ENCODE data around the gene KCND2.
A peak's percentile ranks its signal among the peaks of the same experiment; 100 is the strongest.
"Not testable (repeated sequence)": the region's sequence is repeated elsewhere in the genome, so short reads cannot be mapped to it uniquely, and the experiment has no call there.

KCND2 gene

DNA sequence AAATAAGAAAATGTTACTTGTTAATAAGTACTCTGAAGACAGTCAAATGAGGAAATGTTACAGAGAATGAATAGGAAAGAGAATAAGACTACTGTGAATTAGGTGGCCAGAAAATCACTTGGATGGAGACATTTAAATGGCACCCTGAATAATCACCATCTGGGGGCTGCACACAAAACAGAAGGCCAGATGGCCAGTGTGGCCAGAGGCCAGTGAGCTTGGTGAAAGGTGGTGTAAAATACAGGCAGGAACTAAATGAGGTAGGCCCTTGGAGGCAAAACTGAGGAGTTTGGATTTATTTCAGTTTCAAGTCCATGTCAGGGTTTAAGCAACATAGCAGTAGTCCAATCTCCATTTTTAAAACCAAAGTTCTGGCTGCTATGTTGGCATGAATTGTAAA, 458.3 kb downstream of the KCND2 start:
- FAIRE-seq (no peak), DNase-seq (ENCODE audit: insufficient read length, low spot score) (no peak)

- FAIRE-seq = no peak
- no peak for DNase-seq (ENCODE audit: insufficient read length, low spot score)
These were observed 459.3 kb downstream of the KCND2 start for GRCh38 chr7:120732256-120732655.

- peak; percentile 6 for DNase-seq (ENCODE audit: insufficient read length, low spot score)
- no peak for FAIRE-seq
These were observed 460.2 kb downstream of the KCND2 start for GRCh38 chr7:120733143-120733542.

- no peak for DNase-seq (ENCODE audit: insufficient read length, low spot score)
These were observed 460.9 kb downstream of the KCND2 start for GRCh38 chr7:120733835-120734234.

GRCh38 chr7:120735791-120736190, 462.8 kb downstream of the KCND2 start:
- FAIRE-seq = no peak

More at GRCh38 chr7:120733835-120734234, 460.9 kb downstream of the KCND2 start:
- no peak for FAIRE-seq

GRCh38 chr7:120738816-120739215, 465.8 kb downstream of the KCND2 start:
- DNase-seq (ENCODE audit: insufficient read length, low spot score) (no peak), FAIRE-seq (no peak)

More at GRCh38 chr7:120735791-120736190, 462.8 kb downstream of the KCND2 start:
- no peak for DNase-seq (ENCODE audit: insufficient read length, low spot score)

DNA sequence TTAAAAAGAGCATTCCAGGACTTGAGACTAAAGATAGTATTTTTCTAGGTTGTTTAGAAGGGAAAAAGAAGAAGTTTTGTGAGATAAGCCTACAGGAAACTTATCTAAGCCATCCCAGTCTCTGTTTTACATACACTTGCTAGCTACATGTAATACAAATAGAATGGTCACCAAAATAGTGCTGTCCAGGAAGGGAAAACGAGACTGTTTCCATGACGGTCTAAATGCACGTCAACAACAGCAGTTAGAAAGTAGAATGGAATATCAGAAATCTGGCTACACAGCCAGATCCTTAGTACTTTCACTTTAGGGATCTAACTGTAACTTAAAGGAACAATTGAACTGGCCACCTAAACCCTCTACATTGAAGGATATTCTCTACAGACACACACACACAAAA, 467.4 kb downstream of the KCND2 start:
- FAIRE-seq = no peak
- no peak for DNase-seq (ENCODE audit: insufficient read length, low spot score)

DNA sequence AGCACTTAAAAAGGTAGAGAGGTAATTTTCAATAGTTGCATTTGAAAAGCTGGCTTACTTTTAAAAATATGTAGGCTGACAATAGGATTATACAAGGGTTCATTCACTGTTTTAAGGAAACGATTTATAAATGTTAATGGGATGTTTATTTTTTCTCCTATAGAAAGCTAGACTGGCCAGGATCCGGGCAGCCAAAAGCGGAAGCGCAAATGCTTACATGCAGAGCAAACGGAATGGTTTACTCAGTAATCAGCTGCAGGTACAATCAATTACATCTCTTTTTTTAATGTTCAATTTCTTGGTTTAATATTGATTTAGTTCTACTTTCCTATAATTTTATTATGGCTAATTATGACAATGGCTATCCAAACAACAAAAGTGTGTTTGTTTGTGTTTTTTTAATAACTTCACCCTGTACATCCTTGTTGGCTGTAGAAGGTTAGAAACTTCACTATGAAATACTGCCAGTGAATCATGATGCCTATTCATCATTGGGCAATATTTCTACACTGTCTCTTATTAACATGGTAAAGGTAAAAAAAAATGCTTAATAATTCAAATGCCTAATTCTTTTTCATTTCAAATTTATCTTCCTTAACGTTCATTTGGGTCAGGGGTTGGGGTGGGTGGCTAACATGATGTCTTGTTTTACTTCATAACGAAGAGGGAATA, 468.5 kb downstream of the KCND2 start:
- FAIRE-seq = no peak
- no peak for DNase-seq (ENCODE audit: insufficient read length, low spot score)

DNA sequence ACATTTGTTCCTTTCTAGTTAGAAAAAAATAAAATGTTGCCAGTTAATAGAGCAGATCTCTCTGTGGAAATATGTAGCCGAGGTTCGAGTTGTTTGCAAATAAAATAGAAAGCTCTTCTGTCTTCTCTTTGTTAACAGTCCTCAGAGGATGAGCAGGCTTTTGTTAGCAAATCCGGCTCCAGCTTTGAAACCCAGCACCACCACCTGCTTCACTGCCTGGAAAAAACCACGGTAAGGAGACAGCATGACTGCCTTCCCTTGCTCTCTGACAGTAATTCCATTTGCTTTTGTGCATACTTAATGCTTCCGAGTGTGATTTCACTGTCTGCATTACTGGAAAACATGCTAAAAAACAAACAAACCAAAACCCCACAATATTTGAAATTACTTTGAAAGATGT, 469.4 kb downstream of the KCND2 start:
- DNase-seq (ENCODE audit: insufficient read length, low spot score) = no peak
- no peak for FAIRE-seq

- DNase-seq (ENCODE audit: insufficient read length, low spot score) (no peak), FAIRE-seq (no peak)
These were observed 470.2 kb downstream of the KCND2 start for GRCh38 chr7:120743128-120743527.

DNA sequence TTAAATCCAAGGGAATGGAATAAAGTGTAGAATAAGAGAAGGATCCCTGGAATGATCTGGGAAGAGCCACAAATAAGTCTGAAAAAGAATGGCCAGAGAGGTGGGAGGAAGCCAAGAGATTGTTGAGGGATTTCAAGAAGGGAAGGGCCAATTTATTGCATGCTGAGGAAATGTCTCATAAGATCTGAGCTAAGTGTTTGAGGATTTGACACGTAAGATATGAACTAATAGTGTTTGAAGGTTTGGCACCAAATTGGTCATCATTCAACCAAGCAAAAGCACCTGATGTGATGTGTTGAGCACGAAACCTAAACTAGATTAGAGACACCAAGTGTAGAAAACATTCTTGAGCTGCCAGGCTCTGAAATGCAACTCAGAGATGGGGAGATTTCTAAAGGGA, 487.1 kb downstream of the KCND2 start:
- DNase-seq (ENCODE audit: insufficient read length, low spot score) = no peak
- no peak for FAIRE-seq

- FAIRE-seq (no peak), DNase-seq (ENCODE audit: insufficient read length, low spot score) (no peak)
These were observed 487.9 kb downstream of the KCND2 start for GRCh38 chr7:120760851-120761250.

GRCh38 chr7:120770206-120770605, 497.2 kb downstream of the KCND2 start:
- DNase-seq (ENCODE audit: insufficient read length, low spot score) = no peak
- no peak for FAIRE-seq

DNA sequence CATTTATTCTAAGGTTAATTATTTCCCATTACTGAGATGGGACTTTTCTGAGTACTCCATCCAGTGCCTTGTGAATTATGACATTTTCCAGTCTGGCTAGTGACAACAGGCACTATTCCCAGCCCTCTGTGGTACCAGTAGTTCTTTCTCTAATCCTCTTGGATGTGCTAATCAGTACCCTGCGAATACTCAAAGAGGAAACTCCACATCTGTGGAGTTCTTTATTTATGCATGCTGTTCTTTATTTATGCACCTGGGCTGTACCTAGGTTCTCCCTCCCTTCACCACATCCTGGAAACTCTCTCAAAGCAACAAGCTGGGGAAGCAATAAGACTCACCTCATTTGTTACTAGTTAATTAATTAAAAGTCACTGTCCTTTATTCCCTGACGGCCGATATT, 501.5 kb downstream of the KCND2 start:
- FAIRE-seq (no peak), DNase-seq (ENCODE audit: insufficient read length, low spot score) (no peak)

DNA sequence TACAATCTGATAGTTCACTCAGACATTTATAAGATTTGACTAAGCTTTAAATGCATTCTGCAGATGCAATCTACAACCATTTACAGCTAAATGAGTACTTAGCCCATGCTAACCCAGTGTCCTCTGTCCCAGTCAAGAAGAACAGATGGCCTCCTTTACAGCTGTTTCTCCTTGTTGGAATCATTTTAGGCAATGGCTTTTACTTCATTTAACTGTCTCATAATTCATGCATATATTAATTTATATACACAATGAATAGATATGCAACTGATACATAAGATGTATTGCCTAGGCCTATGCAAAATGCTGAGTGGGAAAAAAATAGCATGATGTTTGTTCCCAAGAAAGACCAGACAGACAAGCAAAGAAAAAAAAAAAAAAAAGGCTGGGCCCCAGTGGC, 502.8 kb downstream of the KCND2 start:
- DNase-seq (ENCODE audit: insufficient read length, low spot score) (no peak), FAIRE-seq (no peak)

DNA sequence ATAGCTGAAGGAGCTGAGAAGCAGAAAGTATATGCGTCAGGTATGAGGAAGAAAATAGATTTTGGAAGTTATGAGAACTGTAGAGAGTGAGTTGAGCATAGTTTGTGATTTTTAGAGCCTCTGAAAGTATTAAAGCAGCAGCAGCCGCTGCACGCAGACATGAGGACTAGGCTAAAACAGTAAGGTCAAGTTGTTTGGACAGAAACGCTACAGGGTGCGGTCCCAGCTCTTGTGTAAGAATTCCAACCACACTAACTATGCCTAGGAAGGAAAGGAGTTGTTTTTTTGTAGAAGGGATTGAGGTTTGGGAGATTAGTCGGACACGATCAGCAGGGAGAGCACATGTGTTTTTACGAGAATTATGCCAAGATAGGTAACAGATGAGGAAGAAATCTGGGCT, 506.1 kb downstream of the KCND2 start:
- FAIRE-seq; DNase-seq (ENCODE audit: insufficient read length, low spot score): not testable (repeated sequence)

GRCh38 chr7:120780451-120780850, 507.5 kb downstream of the KCND2 start:
- not testable (repeated sequence) for DNase-seq (ENCODE audit: insufficient read length, low spot score); FAIRE-seq

DNA sequence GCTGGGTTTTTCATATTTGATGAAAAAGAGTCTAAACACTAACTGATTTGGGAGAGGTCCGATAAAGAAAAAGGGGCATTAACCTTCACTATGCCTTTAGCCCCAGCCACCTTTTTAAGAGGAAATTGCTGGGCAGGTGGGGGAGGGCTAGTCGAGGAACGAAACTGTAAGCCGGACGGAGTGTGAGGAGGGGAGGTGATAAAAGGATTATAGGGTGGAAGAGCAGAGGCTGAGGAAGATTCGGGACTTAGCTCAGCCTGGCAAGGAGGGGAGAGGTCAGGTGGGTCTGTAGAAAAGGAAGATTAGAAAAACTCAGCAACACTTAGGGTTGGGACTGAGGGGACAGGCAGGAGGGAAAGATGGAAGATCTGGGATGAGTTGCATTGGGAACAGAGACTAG, 508.0 kb downstream of the KCND2 start:
- no peak for FAIRE-seq
- DNase-seq (ENCODE audit: insufficient read length, low spot score) = no peak

DNA sequence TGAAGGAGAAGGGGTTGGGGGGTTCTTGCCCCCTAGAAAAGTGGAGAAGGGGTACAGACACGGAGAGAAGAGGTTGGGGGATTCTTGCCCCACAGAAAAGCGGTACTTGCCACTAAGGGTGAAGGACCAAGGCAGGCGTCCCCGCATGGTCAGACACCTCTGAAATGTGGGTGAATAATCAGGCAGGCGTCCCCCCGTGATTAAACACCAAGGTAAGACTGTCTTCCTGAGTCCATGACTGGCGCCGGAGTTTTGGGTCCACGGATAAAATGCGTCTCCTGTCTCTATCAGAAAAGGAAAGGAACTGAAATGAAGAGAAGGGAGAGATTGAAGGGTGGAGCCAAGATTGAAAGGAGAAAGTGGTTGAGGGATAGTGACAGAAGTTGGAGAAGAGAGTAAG, 508.9 kb downstream of the KCND2 start:
- FAIRE-seq; DNase-seq (ENCODE audit: insufficient read length, low spot score): not testable (repeated sequence)

- FAIRE-seq (no peak), DNase-seq (ENCODE audit: insufficient read length, low spot score) (no peak)
These were observed 510.3 kb downstream of the KCND2 start for GRCh38 chr7:120783273-120783672.

- FAIRE-seq (no peak), DNase-seq (ENCODE audit: insufficient read length, low spot score) (no peak)
These were observed 510.7 kb downstream of the KCND2 start for GRCh38 chr7:120783721-120784120.

DNA sequence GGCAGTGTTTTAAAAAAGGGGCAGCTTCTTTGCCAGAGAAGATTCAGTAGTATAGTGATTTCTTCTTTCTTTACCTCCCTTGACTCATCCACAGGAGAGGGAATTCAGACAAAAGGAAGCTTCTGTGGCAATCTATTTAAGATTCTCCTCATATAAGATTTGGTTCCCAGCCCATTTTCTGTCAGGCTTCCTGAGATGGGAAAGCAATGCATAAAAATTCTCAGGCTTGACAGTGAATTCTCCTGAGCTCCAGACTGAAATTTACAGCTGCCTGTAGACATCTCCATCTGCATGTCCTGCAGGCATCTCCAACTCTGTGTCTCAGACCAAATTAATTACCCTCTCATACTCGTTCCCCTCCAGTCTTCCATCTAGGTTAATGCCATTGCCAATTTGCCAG, 512.1 kb downstream of the KCND2 start:
- no peak for DNase-seq (ENCODE audit: insufficient read length, low spot score)
- FAIRE-seq = no peak

Data from HTR-8/SVneo (cell line).